HFF-Myc (cell line): ENCODE data around the gene MYO9A.
"Not testable (repeated sequence)": the region's sequence is repeated elsewhere in the genome, so short reads cannot be mapped to it uniquely, and the experiment has no call there.

Source experiments
- DNase-seq: peaks from one replicate; pipeline ENCODE4 v3.0.0-alpha.2; 2011; ENCODE audit warnings: low read depth; ENCODE audit errors: extremely low read depth
- H3K4me3 ChIP-seq: replicated peaks from 2 replicates; pipeline ENCODE4 v1.5.1; 2011; ENCODE audit warnings: low read depth, mild to moderate bottlenecking, control low read depth, low read length
- TF ChIP-seq, protein P1 (sequence below): IDR thresholded peaks from 2 replicates; pipeline ENCODE4 v1.5.1; 2012; ENCODE audit warnings: mild to moderate bottlenecking, low read depth, low read length, control low read depth; ENCODE audit errors: missing control alignments

The MYO9A gene

GRCh38 chr15:71885390-71885789 lies 232.6 kb downstream of the MYO9A start:
- no peak overlapping the region for H3K4me3 ChIP-seq
- TF ChIP-seq, protein P1, sequence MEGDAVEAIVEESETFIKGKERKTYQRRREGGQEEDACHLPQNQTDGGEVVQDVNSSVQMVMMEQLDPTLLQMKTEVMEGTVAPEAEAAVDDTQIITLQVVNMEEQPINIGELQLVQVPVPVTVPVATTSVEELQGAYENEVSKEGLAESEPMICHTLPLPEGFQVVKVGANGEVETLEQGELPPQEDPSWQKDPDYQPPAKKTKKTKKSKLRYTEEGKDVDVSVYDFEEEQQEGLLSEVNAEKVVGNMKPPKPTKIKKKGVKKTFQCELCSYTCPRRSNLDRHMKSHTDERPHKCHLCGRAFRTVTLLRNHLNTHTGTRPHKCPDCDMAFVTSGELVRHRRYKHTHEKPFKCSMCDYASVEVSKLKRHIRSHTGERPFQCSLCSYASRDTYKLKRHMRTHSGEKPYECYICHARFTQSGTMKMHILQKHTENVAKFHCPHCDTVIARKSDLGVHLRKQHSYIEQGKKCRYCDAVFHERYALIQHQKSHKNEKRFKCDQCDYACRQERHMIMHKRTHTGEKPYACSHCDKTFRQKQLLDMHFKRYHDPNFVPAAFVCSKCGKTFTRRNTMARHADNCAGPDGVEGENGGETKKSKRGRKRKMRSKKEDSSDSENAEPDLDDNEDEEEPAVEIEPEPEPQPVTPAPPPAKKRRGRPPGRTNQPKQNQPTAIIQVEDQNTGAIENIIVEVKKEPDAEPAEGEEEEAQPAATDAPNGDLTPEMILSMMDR: no peak
- no peak for DNase-seq

GRCh38 chr15:71883447-71883846 lies 234.5 kb downstream of the MYO9A start:
- TF ChIP-seq, protein P1: no peak
- no peak for DNase-seq
- H3K4me3 ChIP-seq: no peak overlapping the region

- DNase-seq: no peak
- TF ChIP-seq, protein P1: no peak
- H3K4me3 ChIP-seq: no peak overlapping the region
These were observed 237.7 kb downstream of the MYO9A start for GRCh38 chr15:71880276-71880675.

DNA sequence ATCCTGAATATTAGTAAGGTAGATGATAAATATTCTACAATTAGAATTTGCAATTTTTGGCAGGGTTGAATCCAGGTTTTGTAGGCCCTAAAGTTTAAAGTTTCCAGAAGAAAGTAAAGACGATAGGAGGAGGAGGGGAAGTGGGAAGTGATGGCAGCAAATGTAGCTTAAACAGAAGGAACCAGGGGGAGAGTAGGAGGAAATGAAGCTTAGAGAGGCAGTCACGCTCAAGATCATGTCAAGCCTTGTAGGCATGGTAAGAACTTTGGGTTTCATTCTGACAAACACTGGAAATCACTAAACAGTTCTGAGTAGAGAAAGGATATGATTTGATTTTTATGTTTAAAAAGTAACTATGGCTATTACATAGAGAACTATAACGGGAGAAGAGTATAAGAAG lies 243.7 kb downstream of the MYO9A start:
- TF ChIP-seq, protein P1: no peak
- DNase-seq: no peak
- H3K4me3 ChIP-seq: no peak overlapping the region

DNA sequence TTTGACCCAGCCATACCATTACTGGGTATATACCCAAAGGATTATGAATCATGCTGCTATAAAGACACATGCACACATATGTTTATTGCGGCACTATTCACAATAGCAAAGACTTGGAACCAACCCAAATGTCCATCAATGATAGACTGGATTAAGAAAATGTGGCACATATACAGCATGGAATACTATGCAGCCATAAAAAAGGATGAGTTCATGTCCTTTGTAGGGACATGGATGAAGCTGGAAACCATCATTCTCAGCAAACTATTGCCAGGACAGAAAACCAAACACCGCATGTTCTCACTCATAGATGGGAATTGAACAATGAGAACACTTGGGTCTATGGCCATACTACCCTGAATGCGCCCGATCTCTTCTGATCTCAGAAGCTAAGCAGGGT lies 259.7 kb downstream of the MYO9A start:
- not testable (repeated sequence) for DNase-seq

DNA sequence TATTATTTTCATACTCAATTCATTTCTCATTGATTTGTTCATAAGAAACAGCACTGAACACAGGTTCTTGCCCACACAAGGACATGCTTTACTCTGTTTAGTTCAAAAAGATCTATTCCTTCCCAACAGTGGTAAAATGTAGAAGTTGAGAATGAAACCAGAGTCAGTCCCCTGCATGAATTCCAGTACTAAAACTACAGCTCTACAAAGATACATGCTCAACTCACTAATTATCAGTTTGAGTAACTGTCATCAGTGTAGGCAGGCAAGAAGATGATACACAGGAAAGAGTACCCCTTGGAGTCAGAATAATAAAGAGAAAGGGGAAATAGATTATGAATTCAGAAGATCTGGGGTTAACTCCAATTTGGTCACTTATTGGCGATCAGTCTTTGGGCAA lies 264.4 kb downstream of the MYO9A start:
- H3K4me3 ChIP-seq: no peak overlapping the region
- TF ChIP-seq, protein P1: no peak
- DNase-seq: no peak

More for the DNA sequence above, 259.7 kb downstream of the MYO9A start:
- H3K4me3 ChIP-seq: not testable (repeated sequence)

DNA sequence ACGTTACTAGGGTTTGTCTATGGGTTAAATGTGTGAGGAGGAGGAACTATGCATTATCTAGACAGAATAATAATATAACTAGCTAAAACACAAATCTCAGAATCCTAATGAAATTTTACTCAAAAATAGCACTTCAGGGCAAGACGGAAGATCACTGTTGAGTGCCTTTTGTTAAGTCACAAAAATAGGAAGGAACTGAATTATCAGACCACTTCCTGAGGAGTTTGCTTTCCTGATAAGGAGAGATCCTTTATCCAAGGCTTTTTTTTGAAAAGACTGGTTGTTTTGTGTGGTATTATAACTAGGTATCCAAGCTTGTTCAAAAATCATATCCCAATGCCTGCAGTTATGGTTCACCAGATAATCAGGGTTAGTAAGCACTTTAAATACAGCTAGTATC lies 273.0 kb downstream of the MYO9A start:
- H3K4me3 ChIP-seq: no peak overlapping the region
- no peak for DNase-seq
- TF ChIP-seq, protein P1: no peak
